Activated CD4-positive, alpha-beta T cell treated with anti-CD3 and anti-CD28 coated beads for 1 hour (primary cell): Measurements from ENCODE around the gene KCNH4.

Experiments
- DNase-seq: peaks from one replicate; pipeline ENCODE4 v3.0.0-alpha.2; 2020

KCNH4 gene

GRCh38 chr17:42135664-42136653, 45.0 kb downstream of the KCNH4 start:
- DNase-seq: no peak

DNA sequence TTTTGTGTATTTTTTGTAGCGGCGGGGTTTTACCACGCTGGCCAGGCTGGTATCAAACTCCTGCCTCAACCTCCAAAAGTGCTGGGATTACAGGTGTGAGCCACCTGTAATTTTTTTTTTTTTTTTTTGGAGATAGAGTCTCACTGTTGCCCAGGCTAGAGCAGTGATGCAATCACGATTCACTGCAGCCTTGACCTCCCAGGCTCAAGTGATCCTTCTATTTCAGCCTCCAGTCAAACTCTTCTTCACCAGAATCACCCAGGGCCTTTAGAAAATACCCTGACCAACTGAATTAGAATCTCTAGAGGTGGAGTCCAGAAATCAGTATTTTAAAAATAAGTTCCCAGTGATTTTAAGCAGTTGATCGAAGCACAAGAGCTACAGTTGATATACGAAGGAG, 45.8 kb downstream of the KCNH4 start:
- DNase-seq: no peak

DNA sequence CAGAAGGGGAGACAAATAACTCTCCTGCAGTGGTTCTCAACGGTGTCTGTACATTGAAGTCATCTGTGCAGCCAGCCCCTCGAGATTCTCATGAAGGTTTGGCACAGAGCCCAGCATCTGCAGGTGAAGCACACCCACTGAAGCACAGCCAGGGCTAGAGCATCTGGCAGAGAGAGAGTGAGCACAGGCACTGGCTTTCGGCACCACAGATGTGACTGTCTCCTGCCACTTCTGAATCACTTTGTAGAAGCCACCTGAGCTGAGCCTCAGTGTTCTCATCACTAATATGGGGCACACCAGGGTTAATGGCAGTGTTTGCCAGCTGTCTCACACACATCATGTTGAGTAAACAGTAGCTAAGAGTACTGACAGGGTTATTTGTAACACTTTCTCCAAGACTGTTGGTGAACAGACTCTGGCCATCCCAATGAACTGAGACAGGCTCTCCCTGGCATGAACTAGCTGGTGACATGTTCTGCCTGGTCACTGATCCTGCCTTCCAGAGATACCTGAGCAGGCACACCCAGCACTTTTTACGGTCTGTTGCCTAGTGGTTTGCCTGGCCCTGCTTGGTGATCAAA, 47.4 kb downstream of the KCNH4 start:
- DNase-seq: no peak

- no peak for DNase-seq
These were observed 48.0 kb downstream of the KCNH4 start for GRCh38 chr17:42132941-42133340.

DNA sequence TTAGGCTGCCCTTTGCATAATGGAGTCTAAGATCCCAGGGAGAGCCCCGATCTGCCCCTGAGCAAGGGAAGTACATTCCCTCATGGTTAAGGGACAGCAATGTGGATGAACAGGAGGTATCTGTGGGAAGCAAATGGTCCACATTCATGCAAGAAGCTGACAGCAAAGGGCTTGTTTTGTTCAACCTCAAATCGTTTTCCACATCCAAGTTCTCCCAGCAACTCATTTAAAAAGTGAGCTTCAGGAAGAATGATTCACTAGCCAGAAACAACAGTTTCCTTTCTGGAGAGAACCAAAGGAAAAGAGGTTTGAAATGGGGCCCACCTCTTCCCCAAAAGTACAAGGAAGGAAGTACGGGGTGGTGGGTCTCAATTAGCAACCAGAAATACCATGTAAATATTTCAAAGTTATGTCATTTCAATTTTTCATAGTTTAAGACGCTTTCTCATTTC, 48.9 kb downstream of the KCNH4 start:
- DNase-seq: no peak

DNA sequence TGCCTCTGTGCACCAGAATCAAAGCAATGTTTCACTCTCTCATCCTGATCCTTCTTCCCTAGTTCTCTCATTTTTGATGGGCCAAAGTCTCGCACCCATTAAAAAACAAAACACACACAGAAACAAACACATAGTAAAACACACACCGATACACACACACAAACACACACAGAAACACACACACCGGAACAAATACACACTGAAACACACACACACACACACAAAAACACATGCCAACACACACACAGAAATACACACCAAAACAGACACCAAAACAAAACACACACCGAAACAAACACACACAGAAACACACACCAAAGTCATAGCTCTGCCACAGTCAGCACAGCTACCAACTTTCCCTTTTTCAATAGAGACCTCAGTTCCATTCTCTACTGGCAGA, 49.7 kb downstream of the KCNH4 start:
- no peak for DNase-seq

GRCh38 chr17:42130310-42130936, 50.5 kb downstream of the KCNH4 start:
- no peak for DNase-seq

DNA sequence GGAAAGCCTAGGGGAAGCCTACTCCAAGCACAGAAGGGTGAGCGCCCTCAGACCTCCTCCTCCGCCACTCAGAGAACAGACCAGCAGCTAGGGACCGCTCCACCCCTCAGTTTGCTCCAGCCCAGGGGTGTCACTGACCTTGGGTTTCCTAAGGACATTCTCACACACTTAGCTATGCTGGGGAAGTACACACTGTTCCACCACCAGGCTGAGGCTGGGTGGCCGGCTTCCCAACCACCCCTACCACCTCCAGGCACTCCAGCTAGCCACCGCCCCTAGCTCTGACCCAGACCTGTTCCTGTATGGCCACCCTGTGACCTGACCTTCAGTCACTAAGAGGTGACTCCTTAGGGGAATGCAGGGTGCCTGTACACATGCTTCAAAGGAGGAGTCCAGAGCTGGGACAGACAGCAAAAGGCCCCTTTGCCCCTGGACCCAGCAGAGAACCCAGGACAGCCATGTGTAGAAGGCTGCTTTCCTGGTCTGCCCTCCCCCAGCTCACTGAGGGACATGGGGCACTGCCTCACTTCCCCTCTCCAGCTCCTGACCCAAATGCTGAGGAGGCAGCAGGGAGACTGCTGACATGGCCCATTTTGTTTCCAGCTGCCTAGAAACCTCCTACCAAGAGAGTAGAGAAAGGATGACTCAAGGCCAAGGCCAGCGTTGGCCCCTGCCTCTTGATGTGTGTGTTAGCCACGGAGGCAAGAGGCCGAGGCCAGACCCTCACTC, 51.7 kb downstream of the KCNH4 start:
- no peak for DNase-seq

DNA sequence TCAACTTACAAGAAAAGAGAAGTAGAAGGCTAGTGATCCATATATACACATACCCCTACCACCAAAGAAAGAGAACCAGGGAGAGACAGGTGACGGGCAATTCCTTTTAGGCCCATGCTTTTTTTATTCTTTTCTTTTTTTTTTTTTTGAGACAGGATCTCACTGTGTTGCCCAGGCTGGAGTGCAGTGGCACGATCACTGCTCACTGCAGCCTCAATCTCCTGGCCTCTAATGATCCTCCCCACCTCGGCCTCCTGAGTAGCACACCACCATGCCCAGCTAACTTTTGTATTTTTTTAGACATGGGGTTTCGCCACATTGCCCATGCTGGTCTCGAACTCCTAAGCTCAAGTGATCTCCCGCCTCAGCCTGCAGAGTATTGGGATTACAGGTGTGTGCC, 53.5 kb downstream of the KCNH4 start:
- no peak for DNase-seq

DNA sequence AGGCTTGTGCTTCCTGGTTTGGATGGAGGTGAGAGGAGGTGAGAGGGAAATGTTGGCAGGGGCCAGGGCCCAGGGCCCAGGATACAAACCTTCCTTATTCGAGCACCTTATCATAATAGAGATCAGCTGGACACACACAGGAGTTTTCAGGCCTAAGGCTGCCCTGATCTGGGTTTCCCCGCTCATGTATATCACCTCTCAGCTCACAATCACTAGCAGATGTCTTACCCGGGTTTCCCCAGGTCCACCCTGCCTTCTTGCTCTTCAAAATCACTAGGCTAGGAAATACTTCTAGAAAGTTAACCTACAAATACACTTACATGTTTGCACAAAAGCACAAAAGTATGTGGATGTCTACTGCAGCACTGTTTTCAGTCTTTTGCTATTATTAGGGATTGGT, 54.1 kb downstream of the KCNH4 start:
- DNase-seq: no peak

GRCh38 chr17:42125565-42125964, 55.4 kb downstream of the KCNH4 start:
- no peak for DNase-seq

GRCh38 chr17:42124256-42124655, 56.7 kb downstream of the KCNH4 start:
- DNase-seq: no peak

DNA sequence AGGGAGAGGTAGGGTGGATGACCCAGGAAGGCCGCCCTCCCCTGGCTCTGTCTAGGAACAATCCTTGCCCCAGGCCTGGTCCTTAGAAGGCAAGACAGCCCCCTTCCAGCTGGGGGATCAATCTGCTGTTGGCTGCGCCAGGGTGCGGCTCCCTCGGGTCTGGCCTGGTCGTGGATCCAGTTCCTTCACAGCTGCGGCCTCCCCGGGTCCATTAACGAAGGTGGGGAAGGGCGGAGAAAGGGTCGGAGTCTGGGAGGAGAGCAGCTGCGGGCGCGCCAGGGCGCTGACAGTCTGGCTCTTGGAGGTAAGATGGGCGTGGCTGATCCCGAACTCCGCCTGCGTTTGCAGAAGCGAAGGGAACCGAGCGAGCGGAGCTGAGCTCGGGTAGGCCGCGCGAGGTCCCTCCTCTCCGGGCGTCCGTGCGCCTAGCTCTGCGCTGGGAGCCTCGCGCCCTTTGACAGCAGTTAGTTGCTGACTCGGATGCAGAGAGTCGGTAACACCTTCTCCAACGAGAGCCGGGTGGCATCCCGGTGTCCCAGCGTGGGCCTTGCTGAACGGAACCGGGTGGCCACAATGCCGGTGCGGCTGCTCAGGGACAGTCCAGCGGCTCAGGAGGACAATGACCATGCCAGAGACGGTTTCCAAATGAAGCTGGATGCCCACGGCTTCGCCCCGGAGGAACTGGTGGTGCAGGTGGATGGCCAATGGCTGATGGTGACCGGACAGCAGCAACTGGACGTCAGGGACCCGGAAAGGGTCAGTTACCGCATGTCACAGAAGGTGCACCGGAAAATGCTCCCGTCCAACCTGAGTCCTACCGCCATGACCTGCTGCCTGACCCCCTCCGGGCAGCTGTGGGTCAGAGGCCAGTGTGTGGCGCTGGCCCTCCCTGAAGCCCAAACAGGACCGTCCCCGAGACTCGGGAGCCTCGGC, 58.3 kb downstream of the KCNH4 start, which contains the start of gene HSPB9:
TSS of gene HSPB9 (plus strand) at position 434 of the 933 bp plus-strand sequence. CDS start at position 481, 47 bp downstream.
- no peak for DNase-seq

- DNase-seq: peak; percentile 71
These were observed 59.9 kb downstream of the KCNH4 start, which contains the start of gene KAT2A for GRCh38 chr17:42120770-42121769. Gene KAT2A, minus strand, starts transcription at chr17:42121367. Its CDS starts 63 bp downstream, at chr17:42121304.

GRCh38 chr17:42120161-42120769, 60.7 kb downstream of the KCNH4 start:
- no peak for DNase-seq

DNA sequence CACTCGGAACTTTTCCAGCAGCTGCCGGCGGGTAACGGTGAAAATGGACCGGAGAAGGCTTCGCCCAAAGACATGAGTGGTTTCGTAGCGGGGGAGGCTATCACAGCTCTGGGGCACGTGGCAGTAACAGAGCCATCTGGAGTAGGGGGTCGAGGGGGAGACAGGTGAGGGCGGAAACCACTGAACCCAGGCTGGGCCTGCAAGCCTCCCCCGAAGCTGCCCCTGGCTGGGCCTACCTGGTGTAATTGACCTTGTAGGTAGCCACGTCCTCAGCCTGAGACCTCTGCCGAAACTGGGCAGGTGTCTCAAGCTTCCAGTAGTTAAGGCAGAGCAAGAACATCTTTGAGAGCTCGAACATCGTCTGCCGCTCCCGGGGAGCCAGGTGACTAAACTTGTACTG, 61.6 kb downstream of the KCNH4 start:
- DNase-seq: no peak

DNA sequence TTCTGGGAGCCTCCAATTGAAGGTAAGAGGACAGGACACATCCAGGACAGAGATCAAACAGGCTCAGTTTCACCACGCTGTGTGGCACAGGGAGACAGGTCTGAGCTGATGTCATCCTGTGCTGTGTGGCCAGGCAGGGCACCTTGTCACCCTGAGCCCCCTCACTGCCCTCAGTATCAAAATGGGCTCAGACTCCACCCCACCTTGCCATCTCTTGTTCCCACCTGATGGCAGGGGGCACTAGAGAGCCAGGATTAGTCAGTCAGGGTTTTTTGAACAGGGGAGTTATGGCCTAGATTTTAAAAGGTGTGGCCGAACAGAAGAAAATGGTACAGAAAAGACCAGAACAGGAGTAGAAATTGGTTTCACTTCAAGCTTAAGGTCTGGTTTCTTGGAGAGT, 62.4 kb downstream of the KCNH4 start:
- DNase-seq: no peak

- no peak for DNase-seq
These were observed 62.8 kb downstream of the KCNH4 start for GRCh38 chr17:42118126-42118510.

DNA sequence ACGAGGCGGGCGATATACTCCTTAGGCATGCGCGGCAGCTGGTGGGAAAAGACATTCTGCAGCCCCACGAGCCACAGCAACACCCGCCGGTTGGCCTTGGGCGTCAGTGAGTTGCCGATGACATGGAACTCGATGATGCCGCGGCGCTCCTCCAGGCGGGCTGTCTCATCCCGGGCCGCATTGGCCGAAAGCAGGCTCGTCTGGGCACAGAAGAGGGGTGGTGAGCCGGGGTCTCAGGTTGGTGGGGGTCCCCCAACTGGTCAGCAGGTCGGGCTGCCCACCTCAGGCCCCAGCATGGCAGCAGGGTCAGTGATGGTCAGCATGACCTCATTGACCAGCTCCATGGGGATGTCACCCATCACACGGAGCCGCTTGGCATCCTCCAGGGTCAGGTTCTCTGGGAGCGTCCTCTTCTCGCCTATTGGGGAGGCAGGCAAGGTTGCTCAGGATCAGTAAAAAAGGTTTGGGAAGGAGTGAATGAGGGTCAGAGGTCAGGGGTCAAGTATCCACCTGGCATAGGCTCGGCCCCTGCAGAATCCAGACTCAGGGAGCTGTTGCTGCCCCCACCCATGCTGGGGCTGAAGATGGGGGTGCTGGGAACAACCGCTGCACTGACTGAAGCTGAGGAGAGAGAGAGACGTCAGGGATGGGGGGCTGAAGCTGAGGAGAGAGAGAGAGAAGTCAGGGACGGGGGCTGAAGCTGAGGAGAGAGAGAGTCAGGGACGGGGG, 63.4 kb downstream of the KCNH4 start:
- DNase-seq: no peak
